Muscle layer of colon (tissue), 2 donors: Measurements from ENCODE around the gene SYT1.

Source experiments
- H3K27ac ChIP-seq: one replicate; pipeline ENCODE4 v1.7.0; 2013; ENCODE audit warnings: low read depth, mild to moderate bottlenecking, low read length, moderate library complexity
- H3K27me3 ChIP-seq, 2 donors: one replicate each; pipeline ENCODE4 v1.7.0; 2013; ENCODE audit warnings: low read length in 2 of 2, mild to moderate bottlenecking in 2 of 2; ENCODE audit not compliant: insufficient read depth in 2 of 2, control insufficient read depth in 1 of 2
- H3K36me3 ChIP-seq: one replicate; pipeline ENCODE4 v1.7.0; 2013; ENCODE audit warnings: mild to moderate bottlenecking, low read length; ENCODE audit not compliant: insufficient read depth
- H3K4me1 ChIP-seq: one replicate; pipeline ENCODE4 v1.7.0; 2013; ENCODE audit warnings: mild to moderate bottlenecking, low read length; ENCODE audit not compliant: insufficient read depth
- H3K4me3 ChIP-seq, 2 donors: one replicate each; pipeline ENCODE4 v1.7.0; 2013; ENCODE audit warnings: low read length in 2 of 2, low read depth in 1 of 2, mild to moderate bottlenecking in 1 of 2, moderate library complexity in 1 of 2
- H3K9ac ChIP-seq: one replicate; pipeline ENCODE4 v1.7.0; 2013; ENCODE audit warnings: low read length
- H3K9me3 ChIP-seq: one replicate; pipeline ENCODE4 v1.7.0; 2013; ENCODE audit warnings: mild to moderate bottlenecking, low read length
- donor health status: abdominal sarcoma.
- donor health status: Adenocarcinoma of cecum.

The SYT1 gene

GRCh38 chr12:78977304-78977867, 112.8 kb downstream of the SYT1 start:
- no peak overlapping the region for H3K27ac ChIP-seq

GRCh38 chr12:78994168-78994791, 129.7 kb downstream of the SYT1 start:
- no peak overlapping the region for H3K4me3 ChIP-seq
- H3K27ac ChIP-seq, result no peak overlapping the region
- H3K9ac ChIP-seq, result no peak overlapping the region
- no peaks in the 10 kb centered on the region for H3K27me3 ChIP-seq
- H3K9me3 ChIP-seq, result no peaks in the 10 kb centered on the region
- no peaks in the 10 kb centered on the region for H3K4me1 ChIP-seq
- H3K36me3 ChIP-seq, result no peaks in the 10 kb centered on the region

More at GRCh38 chr12:78977304-78977867, 112.8 kb downstream of the SYT1 start:
- Histone ChIP-seq H3K9ac (no peak overlapping the region), H3K4me1 (no peaks in the 10 kb centered on the region), H3K36me3 (no peaks in the 10 kb centered on the region), H3K4me3 (no peak overlapping the region), H3K27me3 (no peaks in the 10 kb centered on the region), H3K9me3 (no peaks in the 10 kb centered on the region)

- Histone ChIP-seq H3K4me1 (no peaks in the 10 kb centered on the region), H3K27ac (no peak overlapping the region), H3K9me3 (no peaks in the 10 kb centered on the region), H3K9ac (no peak overlapping the region), H3K27me3 (no peaks in the 10 kb centered on the region), H3K4me3 (no peak overlapping the region), H3K36me3 (no peaks in the 10 kb centered on the region)
Observed at GRCh38 chr12:79000501-79000900, 135.9 kb downstream of the SYT1 start.

GRCh38 chr12:79001404-79001803, 136.8 kb downstream of the SYT1 start:
- Histone ChIP-seq H3K27me3 (no peaks in the 10 kb centered on the region), H3K4me3 (no peak overlapping the region), H3K27ac (no peak overlapping the region), H3K36me3 (no peaks in the 10 kb centered on the region), H3K9me3 (no peaks in the 10 kb centered on the region), H3K9ac (no peak overlapping the region), H3K4me1 (no peaks in the 10 kb centered on the region)

- H3K9ac ChIP-seq, result no peak overlapping the region
- no peak overlapping the region for H3K27ac ChIP-seq
- H3K27me3 ChIP-seq, result no peaks in the 10 kb centered on the region
- H3K9me3 ChIP-seq, result no peaks in the 10 kb centered on the region
- H3K36me3 ChIP-seq, result no peaks in the 10 kb centered on the region
- no peak overlapping the region for H3K4me3 ChIP-seq
- no peaks in the 10 kb centered on the region for H3K4me1 ChIP-seq
Observed at GRCh38 chr12:79006306-79006705, 141.7 kb downstream of the SYT1 start.

GRCh38 chr12:79008591-79008990, 144.0 kb downstream of the SYT1 start:
- H3K36me3 ChIP-seq, result no peaks in the 10 kb centered on the region

GRCh38 chr12:79012636-79013035, 148.1 kb downstream of the SYT1 start:
- H3K4me3 ChIP-seq, result no peak overlapping the region
- H3K27me3 ChIP-seq, result no peaks in the 10 kb centered on the region
- H3K4me1 ChIP-seq, result no peaks in the 10 kb centered on the region
- H3K9ac ChIP-seq, result no peak overlapping the region
- H3K27ac ChIP-seq, result no peak overlapping the region
- H3K9me3 ChIP-seq, result no peaks in the 10 kb centered on the region
- H3K36me3 ChIP-seq, result no peaks in the 10 kb centered on the region

More at GRCh38 chr12:79008591-79008990, 144.0 kb downstream of the SYT1 start:
- H3K27ac ChIP-seq, result no peak overlapping the region
- H3K4me1 ChIP-seq, result no peaks in the 10 kb centered on the region
- no peaks in the 10 kb centered on the region for H3K9me3 ChIP-seq
- no peak overlapping the region for H3K9ac ChIP-seq
- H3K27me3 ChIP-seq, result no peaks in the 10 kb centered on the region
- H3K4me3 ChIP-seq, result no peak overlapping the region

GRCh38 chr12:79016181-79016580, 151.6 kb downstream of the SYT1 start:
- Histone ChIP-seq H3K27me3 (no peaks in the 10 kb centered on the region), H3K9ac (no peak overlapping the region), H3K36me3 (no peaks in the 10 kb centered on the region), H3K9me3 (no peaks in the 10 kb centered on the region), H3K4me3 (no peak overlapping the region), H3K4me1 (no peaks in the 10 kb centered on the region), H3K27ac (no peak overlapping the region)

- no peak overlapping the region for H3K27ac ChIP-seq
Observed at GRCh38 chr12:79019672-79020071, 155.1 kb downstream of the SYT1 start.

GRCh38 chr12:79020106-79020505, 155.5 kb downstream of the SYT1 start:
- no peak overlapping the region for H3K4me3 ChIP-seq
- H3K36me3 ChIP-seq, result no peaks in the 10 kb centered on the region
- no peak overlapping the region for H3K9ac ChIP-seq
- no peaks in the 10 kb centered on the region for H3K27me3 ChIP-seq
- H3K4me1 ChIP-seq, result no peaks in the 10 kb centered on the region
- H3K9me3 ChIP-seq, result no peaks in the 10 kb centered on the region
- no peak overlapping the region for H3K27ac ChIP-seq

More at GRCh38 chr12:79019672-79020071, 155.1 kb downstream of the SYT1 start:
- Histone ChIP-seq H3K27me3 (no peaks in the 10 kb centered on the region), H3K9me3 (no peaks in the 10 kb centered on the region), H3K9ac (no peak overlapping the region), H3K4me1 (no peaks in the 10 kb centered on the region), H3K36me3 (no peaks in the 10 kb centered on the region), H3K4me3 (no peak overlapping the region)

- Histone ChIP-seq H3K27ac (no peak overlapping the region), H3K9me3 (no peaks in the 10 kb centered on the region), H3K9ac (no peak overlapping the region), H3K27me3 (no peaks in the 10 kb centered on the region), H3K36me3 (no peaks in the 10 kb centered on the region), H3K4me3 (no peak overlapping the region), H3K4me1 (no peaks in the 10 kb centered on the region)
Observed at GRCh38 chr12:79021021-79021420, 156.4 kb downstream of the SYT1 start.

GRCh38 chr12:79023261-79023660, 158.7 kb downstream of the SYT1 start:
- no peak overlapping the region for H3K27ac ChIP-seq
- no peak overlapping the region for H3K4me3 ChIP-seq
- H3K9me3 ChIP-seq, result no peaks in the 10 kb centered on the region
- no peaks in the 10 kb centered on the region for H3K4me1 ChIP-seq
- H3K9ac ChIP-seq, result no peak overlapping the region
- no peaks in the 10 kb centered on the region for H3K27me3 ChIP-seq
- no peaks in the 10 kb centered on the region for H3K36me3 ChIP-seq
